ENCODE data around the gene WDPCP. TPM values are rescaled to one million over a fixed set of nuclear protein-coding genes. Genes with fewer than 3 reads are reported as not detected.

Gene WDPCP
- total and polyA plus RNA-seq, 2 of the 8 experiments (the other 6 are each of a cell fraction or from before 2014, with no cell fraction given) = 9.3 to 25.8 TPM

GRCh38 chr2:63257473-63257872 is 330.8 kb downstream of the WDPCP start (continued):
- TF ChIP-seq CHD7 (IDR thresholded peaks at IDR 0.05; ENCODE audit: insufficient replicate concordance, low read length) = no peak
- TF ChIP-seq BRCA1 (IDR thresholded peaks at IDR 0.05; ENCODE audit: low read depth, low read length) = no peak
- no peak for TF ChIP-seq EP300 (IDR thresholded peaks at IDR 0.05; ENCODE audit: borderline replicate concordance in 1 of 2, low read depth in 2 of 2, low read length in 2 of 2)
- TF ChIP-seq SRF (IDR thresholded peaks at IDR 0.05; ENCODE audit: low read depth, low read length) = no peak
- TF ChIP-seq KDM5A (IDR thresholded peaks at IDR 0.05; ENCODE audit: low read length) = no peak
